Osteoblast (primary cell): Measurements from ENCODE around the gene FOXK1. TPM values are rescaled to one million over a fixed set of nuclear protein-coding genes. Genes with fewer than 3 reads are reported as not detected.

Experiments
- DNase-seq: peaks from one replicate; pipeline ENCODE4 v3.0.0; 2011; ENCODE audit warnings: low spot score, mixed read lengths; ENCODE audit not compliant: insufficient read length; ENCODE audit errors: missing footprints
- H2AFZ ChIP-seq: 2 replicates; pipeline ENCODE4 v1.6.0; 2011; ENCODE audit warnings: mild to moderate bottlenecking, low read length
- H3K27ac ChIP-seq: 2 replicates; pipeline ENCODE4 v1.5.1; 2011; ENCODE audit warnings: mild to moderate bottlenecking, low read depth, low read length, moderate library complexity
- H3K27me3 ChIP-seq: 2 replicates; pipeline ENCODE4 v1.6.0; 2012; ENCODE audit warnings: mild to moderate bottlenecking, control low read depth, inconsistent platforms, low read length, moderate library complexity; ENCODE audit not compliant: insufficient read depth
- H3K36me3 ChIP-seq: 2 replicates; pipeline ENCODE4 v1.5.1; 2011; ENCODE audit warnings: mild to moderate bottlenecking, low read length, control low read depth, moderate library complexity; ENCODE audit not compliant: insufficient read depth
- H3K4me1 ChIP-seq: 2 replicates; pipeline ENCODE4 v1.5.1; 2011; ENCODE audit warnings: mild to moderate bottlenecking, low read length, control low read depth, moderate library complexity; ENCODE audit not compliant: insufficient read depth
- H3K4me2 ChIP-seq: 2 replicates; pipeline ENCODE4 v1.6.0; 2011; ENCODE audit warnings: mild to moderate bottlenecking, low read length; ENCODE audit not compliant: insufficient read depth
- H3K4me3 ChIP-seq: fragments of 200-600 bp; sonication (generic); 3 replicates; pipeline ENCODE4 v1.5.1; 2012; ENCODE audit warnings: mild to moderate bottlenecking, low read length, inconsistent platforms; ENCODE audit not compliant: insufficient read depth
- H3K79me2 ChIP-seq: 2 replicates; pipeline ENCODE4 v1.6.0; 2012; ENCODE audit warnings: mild to moderate bottlenecking, low read length, control low read depth, inconsistent platforms; ENCODE audit not compliant: insufficient read depth
- H3K9me3 ChIP-seq: 2 replicates; pipeline ENCODE4 v1.5.1; 2011; ENCODE audit warnings: low read depth, low read length, control low read depth
- H4K20me1 ChIP-seq: 2 replicates; pipeline ENCODE4 v1.6.0; 2012; ENCODE audit warnings: mild to moderate bottlenecking, low read length, control low read depth; ENCODE audit not compliant: insufficient read depth
- total RNA-seq: library from RNA; depleted of rRNA; stranded (reverse); fragments of >200 nt; gene quantifications from 2 replicates; pipeline ENCODE4 v1.2.3, GENCODE V29; 2012
- TF ChIP-seq, protein P1 (sequence below): IDR thresholded peaks from 2 replicates; pipeline ENCODE4 v1.5.1; 2011; ENCODE audit warnings: mild to moderate bottlenecking, low read depth, low read length, moderate library complexity; ENCODE audit errors: extremely low read depth

The FOXK1 gene
- total RNA-seq, 1 donor = 31.8 TPM

DNA sequence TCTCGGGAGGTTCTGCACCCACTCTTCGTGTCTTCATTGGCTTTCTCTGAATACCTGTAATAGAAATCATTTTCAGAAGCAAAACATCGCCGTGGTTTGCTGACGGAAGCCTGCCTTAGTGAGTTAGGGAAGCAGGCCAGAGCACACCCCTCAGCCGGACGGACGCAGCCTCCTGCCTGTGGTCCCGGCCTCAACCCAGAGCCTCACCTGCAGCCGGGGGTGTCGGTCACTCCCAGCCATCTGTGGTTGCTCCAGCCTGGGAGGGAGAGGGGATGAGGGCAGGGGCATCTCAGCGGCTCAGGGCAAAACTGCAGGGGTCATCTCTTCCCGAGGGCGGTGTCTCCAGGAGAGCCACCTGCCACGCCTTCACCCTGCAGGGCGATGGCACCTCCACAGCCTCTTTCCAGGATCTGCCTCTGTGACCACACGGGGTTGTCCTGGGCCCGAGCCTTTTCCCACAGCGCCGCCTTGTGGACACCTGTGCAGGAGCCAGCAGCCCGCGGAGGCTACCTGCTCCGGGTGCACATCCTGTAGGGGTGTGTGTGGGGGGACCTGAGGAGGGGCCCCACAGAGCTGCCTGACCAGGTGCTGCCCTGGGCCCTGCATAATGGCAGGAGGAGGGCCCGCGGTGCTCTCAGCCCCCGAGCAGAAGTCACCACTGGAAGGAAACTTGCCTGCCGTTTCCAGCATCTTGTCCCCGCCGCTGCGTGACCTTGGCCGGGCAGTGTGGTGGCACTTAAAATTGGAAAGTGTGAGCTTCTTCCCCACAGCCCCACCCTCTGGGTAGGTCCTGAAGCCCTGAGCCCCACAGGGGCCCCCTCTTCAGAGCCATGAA, 71.7 kb downstream of the FOXK1 start:
- Histone ChIP-seq H3K9me3 (no peaks in the 10 kb centered on the region), H3K4me3 (no peak overlapping the region), H2AFZ (no peak overlapping the region), H3K4me1 (no peaks in the 10 kb centered on the region), H4K20me1 (peaks cover 22% of the 10 kb centered on the region), H3K27ac (no peak overlapping the region), H3K79me2 (peaks cover 46% of the 10 kb centered on the region), H3K4me2 (no peak overlapping the region), H3K36me3 (peaks cover 40% of the 10 kb centered on the region), H3K27me3 (no peaks in the 10 kb centered on the region)
- TF ChIP-seq, protein P1, sequence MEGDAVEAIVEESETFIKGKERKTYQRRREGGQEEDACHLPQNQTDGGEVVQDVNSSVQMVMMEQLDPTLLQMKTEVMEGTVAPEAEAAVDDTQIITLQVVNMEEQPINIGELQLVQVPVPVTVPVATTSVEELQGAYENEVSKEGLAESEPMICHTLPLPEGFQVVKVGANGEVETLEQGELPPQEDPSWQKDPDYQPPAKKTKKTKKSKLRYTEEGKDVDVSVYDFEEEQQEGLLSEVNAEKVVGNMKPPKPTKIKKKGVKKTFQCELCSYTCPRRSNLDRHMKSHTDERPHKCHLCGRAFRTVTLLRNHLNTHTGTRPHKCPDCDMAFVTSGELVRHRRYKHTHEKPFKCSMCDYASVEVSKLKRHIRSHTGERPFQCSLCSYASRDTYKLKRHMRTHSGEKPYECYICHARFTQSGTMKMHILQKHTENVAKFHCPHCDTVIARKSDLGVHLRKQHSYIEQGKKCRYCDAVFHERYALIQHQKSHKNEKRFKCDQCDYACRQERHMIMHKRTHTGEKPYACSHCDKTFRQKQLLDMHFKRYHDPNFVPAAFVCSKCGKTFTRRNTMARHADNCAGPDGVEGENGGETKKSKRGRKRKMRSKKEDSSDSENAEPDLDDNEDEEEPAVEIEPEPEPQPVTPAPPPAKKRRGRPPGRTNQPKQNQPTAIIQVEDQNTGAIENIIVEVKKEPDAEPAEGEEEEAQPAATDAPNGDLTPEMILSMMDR = peak; percentile 76
- peak; percentile 94 for DNase-seq

DNA sequence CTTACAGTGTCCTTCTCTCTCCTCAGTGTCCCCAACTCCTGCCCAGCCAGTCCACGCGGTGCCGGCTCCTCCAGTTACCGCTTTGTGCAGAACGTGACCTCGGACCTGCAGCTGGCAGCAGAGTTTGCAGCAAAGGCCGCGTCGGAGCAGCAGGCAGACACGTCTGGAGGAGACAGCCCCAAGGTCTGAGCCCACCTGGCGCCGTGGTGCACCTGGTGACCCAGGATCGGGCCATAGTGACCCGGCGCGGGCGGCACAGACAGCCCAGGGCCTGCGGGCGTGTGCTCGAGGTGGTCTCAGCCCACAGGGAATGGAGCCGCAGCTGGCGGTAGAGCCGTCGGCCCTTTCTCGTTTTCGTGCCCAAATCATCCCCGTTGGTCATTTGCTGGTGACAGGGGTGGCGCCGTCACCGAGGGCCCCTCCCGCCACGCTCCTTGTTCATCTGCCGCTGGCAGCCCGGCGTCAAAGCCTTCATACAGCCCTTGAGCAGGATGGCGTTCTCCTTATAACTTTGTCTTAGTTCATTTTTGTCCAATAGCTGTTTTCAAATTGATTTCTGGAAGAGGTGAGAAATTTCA, 72.4 kb downstream of the FOXK1 start:
- Histone ChIP-seq H3K4me3 (no peak overlapping the region), H3K9me3 (no peaks in the 10 kb centered on the region), H3K36me3 (peaks cover 40% of the 10 kb centered on the region), H3K4me1 (no peaks in the 10 kb centered on the region), H3K79me2 (peaks cover 39% of the 10 kb centered on the region), H2AFZ (no peak overlapping the region), H3K27ac (no peak overlapping the region), H3K27me3 (no peaks in the 10 kb centered on the region), H4K20me1 (peaks cover 22% of the 10 kb centered on the region), H3K4me2 (no peak overlapping the region)
- TF ChIP-seq, protein P1 = no peak
- no peak for DNase-seq

DNA sequence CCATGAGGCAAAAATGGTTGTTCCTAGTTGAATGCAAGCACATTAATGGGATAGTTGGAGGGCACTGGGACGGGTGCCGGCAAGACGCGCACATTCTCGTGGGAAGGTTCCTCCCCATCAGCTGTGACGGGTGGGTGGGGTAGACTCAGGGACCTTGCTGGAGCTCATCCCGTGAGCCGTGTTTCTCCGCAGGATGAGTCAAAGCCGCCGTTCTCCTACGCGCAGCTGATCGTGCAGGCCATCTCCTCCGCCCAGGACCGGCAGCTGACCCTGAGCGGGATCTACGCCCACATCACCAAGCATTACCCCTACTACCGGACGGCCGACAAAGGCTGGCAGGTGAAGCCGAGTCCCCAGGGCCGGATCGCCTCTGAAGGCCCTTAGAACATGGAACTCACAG, 73.0 kb downstream of the FOXK1 start:
- no peak for DNase-seq
- H3K36me3 ChIP-seq = peaks cover 42% of the 10 kb centered on the region
- no peaks in the 10 kb centered on the region for H3K4me1 ChIP-seq
- no peaks in the 10 kb centered on the region for H3K9me3 ChIP-seq
- no peak overlapping the region for H3K4me3 ChIP-seq
- peaks cover 34% of the 10 kb centered on the region for H3K79me2 ChIP-seq
- TF ChIP-seq, protein P1 = no peak
- no peak overlapping the region for H2AFZ ChIP-seq
- no peak overlapping the region for H3K27ac ChIP-seq
- no peak overlapping the region for H3K4me2 ChIP-seq
- H3K27me3 ChIP-seq = no peaks in the 10 kb centered on the region
- H4K20me1 ChIP-seq = peaks cover 18% of the 10 kb centered on the region

DNA sequence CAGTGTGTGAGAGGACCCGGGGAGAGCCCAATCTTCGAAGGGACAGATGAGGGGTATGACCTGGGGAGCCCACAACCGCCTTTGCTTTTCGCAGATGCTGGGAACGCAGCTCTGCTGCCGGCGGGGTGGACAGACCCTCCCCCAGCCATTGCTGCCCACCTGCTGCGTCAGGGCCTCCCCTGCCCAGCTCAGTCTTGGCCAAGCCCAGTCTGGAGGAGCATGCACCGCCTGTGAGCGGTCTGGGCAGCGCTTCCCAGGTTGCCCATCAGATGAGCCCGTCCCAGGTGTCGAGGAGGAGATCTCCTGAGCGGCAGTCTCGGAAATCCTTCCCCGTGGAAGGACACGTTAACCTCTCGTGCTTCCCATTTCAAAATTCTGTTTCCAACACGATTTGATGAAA, 76.0 kb downstream of the FOXK1 start:
- peaks cover 12% of the 10 kb centered on the region for H3K79me2 ChIP-seq
- peaks cover 55% of the 10 kb centered on the region for H3K36me3 ChIP-seq
- H4K20me1 ChIP-seq = peaks cover 10% of the 10 kb centered on the region
- no peak overlapping the region for H3K4me3 ChIP-seq
- no peak overlapping the region for H2AFZ ChIP-seq
- no peak overlapping the region for H3K27ac ChIP-seq
- no peaks in the 10 kb centered on the region for H3K4me1 ChIP-seq
- H3K4me2 ChIP-seq = no peak overlapping the region
- DNase-seq = no peak
- no peaks in the 10 kb centered on the region for H3K27me3 ChIP-seq
- TF ChIP-seq, protein P1 = no peak
- H3K9me3 ChIP-seq = no peaks in the 10 kb centered on the region
